Cortex of kidney (tissue), 1 donor: ENCODE data around the gene CALML4.
"Not testable (repeated sequence)": the region's sequence is repeated elsewhere in the genome, so short reads cannot be mapped to it uniquely, and the experiment has no call there.

Experiments
- DNase-seq: peaks from one replicate; lab custom pipeline; 2025; lab: John Stamatoyannopoulos, UW

The CALML4 gene

GRCh38 chr15:68204776-68205557 lies at the start of gene CALML4:
CALML4 (minus strand) TSS chr15:68205332; CDS start chr15:68205247, 85 bp downstream.
- DNase-seq: no peak

GRCh38 chr15:68252925-68253534 lies 47.9 kb upstream of the CALML4 start:
- no peak for DNase-seq

- no peak for DNase-seq
Measured at GRCh38 chr15:68249058-68249713, 44.1 kb upstream of the CALML4 start.

GRCh38 chr15:68244235-68244634 lies 39.1 kb upstream of the CALML4 start:
- DNase-seq: no peak

GRCh38 chr15:68241088-68241935 lies 36.2 kb upstream of the CALML4 start:
- no peak for DNase-seq

DNA sequence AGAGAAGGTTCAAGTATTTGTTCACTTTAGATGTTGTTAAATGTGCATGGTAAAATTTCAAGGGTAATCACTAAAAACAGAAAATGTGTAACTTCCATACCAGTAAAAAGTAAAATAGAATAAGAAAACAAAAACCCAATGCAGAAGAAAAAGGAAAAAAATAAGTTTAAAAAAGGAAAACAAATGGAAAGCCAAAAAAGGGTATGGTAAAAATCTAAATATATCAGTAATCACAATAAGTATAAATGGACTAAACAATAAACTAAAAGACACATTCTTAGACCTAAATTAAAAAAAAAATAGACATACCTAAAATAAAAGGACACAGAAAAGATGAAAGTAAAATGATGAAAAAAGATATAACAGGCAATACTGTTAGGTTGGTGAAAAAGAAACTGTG lies 33.9 kb upstream of the CALML4 start:
- no peak for DNase-seq

- no peak for DNase-seq
Measured at GRCh38 chr15:68235022-68235421, 29.9 kb upstream of the CALML4 start.

- not testable (repeated sequence) for DNase-seq
Measured at GRCh38 chr15:68234520-68234919, 29.4 kb upstream of the CALML4 start.

DNA sequence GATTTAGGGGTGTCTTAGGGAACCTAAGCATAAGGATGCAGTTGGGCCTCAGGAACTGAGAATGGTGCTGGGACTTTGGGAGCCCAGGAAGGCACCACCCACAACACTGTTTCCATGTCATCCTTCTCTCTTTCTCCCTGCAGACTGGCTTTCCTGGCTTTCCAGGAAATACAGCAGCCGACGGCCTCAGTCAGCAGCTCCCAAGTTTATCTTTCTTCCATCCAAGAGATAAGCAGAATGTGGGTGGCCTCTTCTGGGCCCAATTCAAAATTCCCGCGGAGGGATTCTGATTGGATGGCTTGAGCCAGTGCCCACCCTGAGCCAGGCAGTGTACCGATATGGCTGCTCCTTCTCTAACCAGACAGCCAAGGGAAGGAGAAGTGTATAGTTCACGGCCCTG lies 28.9 kb upstream of the CALML4 start:
- no peak for DNase-seq

DNA sequence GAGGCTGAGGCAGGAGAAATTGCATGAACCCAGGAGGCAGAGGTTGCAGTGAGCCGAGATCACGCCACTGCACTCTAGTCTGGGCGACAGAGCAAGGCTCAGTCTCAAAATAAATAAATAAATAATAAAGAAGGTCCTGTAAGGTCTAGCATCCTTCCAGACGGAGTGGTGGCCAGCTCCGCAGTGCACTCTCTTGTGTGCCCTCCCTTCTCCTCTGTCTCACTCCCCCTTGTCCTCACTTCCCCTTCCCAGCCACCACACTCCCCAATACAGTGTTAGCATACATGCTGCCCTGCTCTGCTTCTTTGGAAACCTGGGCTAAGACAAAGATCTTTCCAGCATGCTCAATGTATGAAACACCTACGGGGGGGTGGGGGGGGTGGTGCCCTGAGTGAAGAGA lies 27.8 kb upstream of the CALML4 start:
- DNase-seq: no peak

- DNase-seq: no peak
Measured at GRCh38 chr15:68232449-68232848, 27.3 kb upstream of the CALML4 start.

DNA sequence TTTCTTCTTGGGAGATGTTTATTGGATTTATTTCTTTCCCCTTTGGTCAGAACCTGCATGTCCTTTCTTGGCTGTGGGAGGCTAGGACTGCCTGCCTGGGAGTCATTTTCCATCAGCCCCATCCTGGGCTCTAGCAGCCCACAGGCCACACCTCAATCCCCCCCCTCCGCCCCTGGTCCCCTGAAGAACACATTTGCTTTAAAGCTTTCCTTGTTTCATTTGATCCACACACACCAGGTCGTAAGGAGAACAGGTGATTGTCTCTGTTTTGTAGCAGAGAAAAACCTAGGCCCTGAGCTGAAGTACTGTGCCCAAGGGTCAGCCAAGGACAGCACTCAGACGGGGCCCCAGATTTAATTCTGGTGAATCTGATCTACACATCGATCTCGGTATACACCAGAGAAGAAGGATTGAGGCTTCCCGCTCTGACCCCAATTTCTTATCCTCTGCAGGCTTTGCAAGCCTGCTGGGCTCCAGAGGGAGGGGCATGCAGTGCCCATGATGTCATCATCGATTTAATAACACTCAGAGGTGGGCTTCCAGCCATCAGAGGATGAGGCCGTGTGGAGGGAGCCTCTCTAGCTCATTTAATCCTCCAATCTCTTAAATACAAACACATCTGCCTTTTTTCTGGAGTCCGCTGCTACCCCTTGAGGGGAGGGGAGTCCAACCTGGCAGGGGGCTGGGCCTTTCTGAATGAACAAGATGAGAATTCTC lies 26.1 kb upstream of the CALML4 start:
- DNase-seq: no peak

DNA sequence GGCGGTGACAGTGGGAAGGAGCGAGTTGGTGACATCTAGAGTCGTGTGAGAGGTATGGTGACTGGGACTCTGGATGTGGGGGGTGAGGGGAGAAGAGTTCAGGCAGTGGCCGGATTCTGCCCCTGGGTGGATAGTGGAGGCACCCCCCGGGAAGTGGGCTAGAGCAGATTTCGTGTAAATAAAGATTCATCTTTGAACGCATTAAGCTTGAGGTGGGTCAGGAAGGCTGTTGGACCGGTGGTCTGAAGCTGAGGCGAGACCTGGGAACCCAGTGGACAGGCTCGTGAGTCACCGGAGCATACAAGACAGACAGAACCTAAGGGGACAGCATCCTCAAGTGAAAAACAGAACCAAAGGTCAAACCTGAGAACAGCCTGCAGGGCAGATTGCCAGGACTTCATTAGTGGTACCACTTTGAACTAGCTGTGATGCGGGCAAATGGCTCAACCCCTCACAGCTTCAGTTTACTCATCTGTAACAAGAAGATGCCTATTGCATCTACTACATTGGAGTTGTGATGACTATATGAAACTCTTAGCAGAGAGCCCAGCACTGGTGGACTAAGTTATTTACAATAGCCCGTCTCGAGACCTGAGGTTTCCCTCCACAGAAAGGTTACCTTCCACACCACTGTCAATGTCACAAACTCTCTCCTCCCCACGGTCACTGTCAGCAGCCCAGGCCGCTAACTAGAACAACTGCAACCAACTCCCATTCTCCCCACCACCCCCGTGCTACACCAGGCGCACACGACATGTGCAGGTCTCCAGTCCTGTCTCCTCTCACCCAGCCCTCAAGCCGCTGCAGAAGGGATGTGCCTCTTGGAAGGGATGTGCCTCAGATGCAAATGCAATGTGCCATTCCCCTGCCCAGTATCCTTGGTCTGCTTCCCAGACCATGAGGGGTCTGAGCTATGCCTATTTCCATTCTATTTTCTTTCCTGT lies 25.3 kb upstream of the CALML4 start:
- DNase-seq: no peak

GRCh38 chr15:68229386-68230156 lies 24.4 kb upstream of the CALML4 start, which contains the start of gene CLN6:
CLN6 (minus strand) TSS chr15:68229728; CDS start chr15:68229584, 144 bp downstream.
- no peak for DNase-seq

GRCh38 chr15:68228971-68229385 lies 23.8 kb upstream of the CALML4 start:
- DNase-seq: no peak

- no peak for DNase-seq
Measured at GRCh38 chr15:68228143-68228970, 23.2 kb upstream of the CALML4 start.

DNA sequence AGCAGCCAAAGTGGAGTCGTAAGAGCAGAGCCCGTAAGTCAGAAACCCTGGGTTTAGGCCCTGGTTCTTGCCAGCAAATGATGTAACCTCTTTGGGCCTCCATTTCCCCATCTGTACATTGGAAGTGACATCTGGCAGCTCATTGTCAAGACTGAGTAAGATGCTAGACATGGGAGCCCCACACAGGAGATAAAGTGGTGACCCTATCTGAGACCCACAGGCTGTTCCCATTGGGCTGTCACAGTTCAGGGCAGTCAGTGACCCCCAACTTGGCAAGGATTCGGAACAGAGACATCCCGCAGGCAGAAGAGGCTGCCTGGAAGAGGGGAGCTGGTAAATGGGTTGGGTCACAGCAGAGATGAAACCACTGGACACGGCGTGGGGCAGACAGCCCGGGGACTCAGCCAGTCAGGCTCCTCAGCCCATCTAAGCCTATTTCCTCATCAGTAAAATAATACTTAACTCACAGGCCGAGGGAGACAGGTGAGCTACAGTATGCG lies 22.6 kb upstream of the CALML4 start:
- DNase-seq: no peak

GRCh38 chr15:68225442-68225841 lies 20.3 kb upstream of the CALML4 start:
- not testable (repeated sequence) for DNase-seq
